HAP-1 (cell line): ENCODE measurements around the gene SUFU.
"Not testable (repeated sequence)": the region's sequence is repeated elsewhere in the genome, so short reads cannot be mapped to it uniquely, and the experiment has no call there.

Experiments
- DNase-seq, 2 experiments: peaks; one replicate each; pipeline ENCODE4 v3.0.0-alpha.2; 2016 to 2020; ENCODE audit warnings: low spot score in 2 of 2
- H3K27me3 ChIP-seq: fragments of 250-450 bp; sonication (Bioruptor Pico); 2 replicates; pipeline ENCODE4 v1.5.1; 2020; ENCODE audit warnings: low read depth, mild to moderate bottlenecking, moderate library complexity
- H3K36me3 ChIP-seq: fragments of 250-450 bp; sonication (Bioruptor Pico); replicated peaks from 2 replicates; pipeline ENCODE4 v1.5.1; 2020; ENCODE audit warnings: mild to moderate bottlenecking
- H3K4me1 ChIP-seq: fragments of 250-450 bp; sonication (Bioruptor Pico); 2 replicates; pipeline ENCODE4 v1.5.1; 2020; ENCODE audit warnings: mild to moderate bottlenecking
- H3K4me3 ChIP-seq: fragments of 250-450 bp; sonication (Bioruptor Pico); 2 replicates; pipeline ENCODE4 v1.5.1; 2020; ENCODE audit warnings: mild to moderate bottlenecking, moderate library complexity
- H3K9me3 ChIP-seq: fragments of 250-450 bp; sonication (Bioruptor Pico); 2 replicates; pipeline ENCODE4 v1.5.1; 2020; ENCODE audit warnings: mild to moderate bottlenecking, moderate library complexity
- in situ Hi-C: fragments of 300-500 bp; cut with MboI; formaldehyde crosslinking; loops from 3 replicates; pipeline ENCODE4 v1.14.3; 2020; ENCODE audit warnings: low sequenced_read_pairs, inconsistent platforms, mixed read lengths

The SUFU gene

GRCh38 chr10:102499356-102499755 is 4.4 kb upstream of the SUFU start:
- Histone ChIP-seq H3K36me3 (no peaks in the 10 kb centered on the region), H3K27me3 (no peaks in the 10 kb centered on the region), H3K4me1 (peaks cover 4% of the 10 kb centered on the region; the same call in 1 of the 2 replicates), H3K9me3 (no peaks in the 10 kb centered on the region), H3K4me3 (no peak overlapping the region)
- no peak for DNase-seq
- in situ Hi-C loops, result no loop called here

DNA sequence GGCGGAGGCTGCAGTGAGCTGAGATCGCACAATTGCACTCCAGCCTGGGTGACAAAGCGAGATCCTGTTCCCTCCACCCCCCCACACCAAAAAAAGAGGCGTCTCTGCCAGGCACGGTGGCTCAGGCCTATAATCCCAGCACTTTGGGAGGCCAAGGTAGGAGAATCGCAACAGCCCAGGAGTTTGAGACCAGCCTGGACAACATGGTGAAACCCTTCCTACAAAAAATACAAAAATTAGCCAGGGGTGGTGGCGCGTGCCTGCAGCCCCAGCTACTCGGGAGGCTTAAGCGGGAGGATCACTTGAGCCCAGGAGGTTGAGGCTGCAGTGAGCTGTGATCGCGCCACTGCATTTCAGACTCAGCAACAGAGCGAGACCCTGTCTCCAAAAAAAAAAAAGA is 3.1 kb upstream of the SUFU start:
- H3K36me3 ChIP-seq, H3K27me3 ChIP-seq, DNase-seq, in situ Hi-C loops, H3K9me3 ChIP-seq, H3K4me1 ChIP-seq, H3K4me3 ChIP-seq: not testable (repeated sequence)

GRCh38 chr10:102501201-102502028 is 2.4 kb upstream of the SUFU start:
- DNase-seq, result no peak
- Histone ChIP-seq H3K9me3 (no peaks in the 10 kb centered on the region), H3K27me3 (no peaks in the 10 kb centered on the region), H3K4me3 (peak overlapping the region; percentile 86), H3K36me3 (no peaks in the 10 kb centered on the region), H3K4me1 (peaks cover 4% of the 10 kb centered on the region; the same call in 1 of the 2 replicates)
- in situ Hi-C loops, result no loop called here

DNA sequence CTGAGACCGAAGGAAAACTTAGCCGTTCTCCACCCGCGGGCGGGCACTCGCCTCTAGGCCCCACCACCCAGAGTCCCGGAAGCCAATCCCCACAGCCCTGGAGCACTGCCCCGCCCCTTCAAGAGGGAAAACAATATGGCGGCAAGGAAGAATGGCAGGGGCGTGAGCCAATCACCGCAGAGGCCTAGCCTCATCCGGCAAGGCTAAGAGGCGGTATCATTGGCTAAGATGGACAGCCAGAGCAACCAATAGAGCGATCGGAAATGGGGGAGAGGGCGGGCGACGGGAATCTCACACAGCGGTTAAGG is 1.8 kb upstream of the SUFU start:
- peak; percentile 98 to 99 for DNase-seq
- no peaks in the 10 kb centered on the region for H3K9me3 ChIP-seq
- H3K36me3 ChIP-seq, result no peaks in the 10 kb centered on the region
- H3K27me3 ChIP-seq, result no peaks in the 10 kb centered on the region
- in situ Hi-C loops, result no loop called here
- peaks cover 4% of the 10 kb centered on the region; the same call in 1 of the 2 replicates for H3K4me1 ChIP-seq
- peak overlapping the region; percentile 86 for H3K4me3 ChIP-seq

GRCh38 chr10:102502337-102503151 is 1.2 kb upstream of the SUFU start, which contains the start of gene ACTR1A:
Gene ACTR1A, minus strand, starts transcription at chr10:102502712. Its CDS starts 65 bp downstream, at chr10:102502647.
- in situ Hi-C loops, result no loop called here
- Histone ChIP-seq H3K9me3 (no peaks in the 10 kb centered on the region), H3K36me3 (no peaks in the 10 kb centered on the region), H3K4me3 (peak within 1 kb of the TSS; percentile 86), H3K27me3 (no peaks in the 10 kb centered on the region), H3K4me1 (peaks cover 4% of the 10 kb centered on the region; the same call in 1 of the 2 replicates)
- DNase-seq, result peak; percentile 96 to 99

DNA sequence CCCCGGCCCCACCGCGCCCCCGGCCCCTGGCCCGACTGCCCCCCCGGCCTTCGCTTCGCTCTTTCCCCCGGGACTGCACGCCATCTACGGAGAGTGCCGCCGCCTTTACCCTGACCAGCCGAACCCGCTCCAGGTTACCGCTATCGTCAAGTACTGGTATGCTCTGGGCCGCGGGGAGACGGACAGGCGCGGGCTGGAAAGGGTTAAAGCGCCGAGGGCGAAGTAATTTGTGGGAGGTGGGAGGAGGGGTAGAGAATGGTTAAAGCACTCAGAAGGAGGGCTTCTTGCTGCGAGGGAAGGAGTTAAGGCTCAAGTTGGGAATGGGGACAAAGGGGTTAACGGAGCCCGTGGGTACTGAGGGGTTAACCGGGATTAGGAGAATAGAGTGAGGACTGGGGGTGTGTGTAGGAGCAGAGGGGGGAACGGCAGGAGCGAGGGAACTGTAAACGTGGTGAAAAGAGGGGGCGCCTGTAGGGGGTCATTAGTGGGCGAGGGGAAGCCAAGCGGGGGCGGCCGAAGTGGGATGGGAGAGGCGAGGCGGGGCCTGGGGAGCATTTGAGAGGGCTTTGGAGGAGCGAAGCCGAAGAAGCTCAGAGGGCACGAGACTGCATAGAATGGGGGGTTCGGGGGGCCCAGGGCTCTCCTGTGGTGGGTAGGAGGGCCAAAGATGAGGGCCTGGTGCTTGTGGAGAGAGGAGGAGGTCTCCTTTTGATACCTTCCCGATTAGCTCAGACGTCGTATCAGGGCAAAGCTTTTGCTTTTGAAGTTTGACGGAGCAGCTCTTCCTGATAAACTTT is 605 bp downstream of the SUFU start:
- DNase-seq, result peak; percentile 18 to 73
- no peaks in the 10 kb centered on the region for H3K9me3 ChIP-seq
- no peaks in the 10 kb centered on the region for H3K27me3 ChIP-seq
- in situ Hi-C loops, result no loop called here
- H3K4me1 ChIP-seq, result peaks cover 4% of the 10 kb centered on the region; the same call in 1 of the 2 replicates
- peak overlapping the region; percentile 63 for H3K4me3 ChIP-seq
- peaks cover 7% of the 10 kb centered on the region for H3K36me3 ChIP-seq

DNA sequence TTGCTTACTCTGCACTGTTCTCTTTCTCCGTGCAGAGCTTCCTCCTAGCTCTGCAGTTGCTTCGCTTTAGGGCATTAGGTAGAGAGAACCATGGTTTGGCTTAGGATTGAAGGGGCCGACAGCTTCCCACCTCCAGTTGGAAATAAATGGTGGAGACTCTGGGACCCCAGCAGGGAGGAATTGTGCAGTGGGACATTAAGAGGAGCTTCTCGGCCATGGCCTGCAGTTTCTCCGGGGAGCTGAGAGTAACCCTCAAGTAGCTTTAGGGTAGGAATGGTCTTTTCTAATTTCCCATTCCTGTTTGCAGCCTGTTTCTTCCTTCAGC is 1.2 kb downstream of the SUFU start:
- no peak for DNase-seq
- peak overlapping the region; percentile 63 for H3K4me3 ChIP-seq
- H3K9me3 ChIP-seq, result no peaks in the 10 kb centered on the region
- peaks cover 4% of the 10 kb centered on the region; the same call in 1 of the 2 replicates for H3K4me1 ChIP-seq
- no peaks in the 10 kb centered on the region for H3K27me3 ChIP-seq
- H3K36me3 ChIP-seq, result peaks cover 13% of the 10 kb centered on the region
- in situ Hi-C loops, result no loop called here

GRCh38 chr10:102505462-102506115 is 1.8 kb downstream of the SUFU start:
- Histone ChIP-seq H3K4me1 (peaks cover 4% of the 10 kb centered on the region; the same call in 1 of the 2 replicates), H3K27me3 (no peaks in the 10 kb centered on the region), H3K9me3 (no peaks in the 10 kb centered on the region), H3K4me3 (no peak overlapping the region), H3K36me3 (peaks cover 15% of the 10 kb centered on the region)
- no peak for DNase-seq
- in situ Hi-C loops, result no loop called here

DNA sequence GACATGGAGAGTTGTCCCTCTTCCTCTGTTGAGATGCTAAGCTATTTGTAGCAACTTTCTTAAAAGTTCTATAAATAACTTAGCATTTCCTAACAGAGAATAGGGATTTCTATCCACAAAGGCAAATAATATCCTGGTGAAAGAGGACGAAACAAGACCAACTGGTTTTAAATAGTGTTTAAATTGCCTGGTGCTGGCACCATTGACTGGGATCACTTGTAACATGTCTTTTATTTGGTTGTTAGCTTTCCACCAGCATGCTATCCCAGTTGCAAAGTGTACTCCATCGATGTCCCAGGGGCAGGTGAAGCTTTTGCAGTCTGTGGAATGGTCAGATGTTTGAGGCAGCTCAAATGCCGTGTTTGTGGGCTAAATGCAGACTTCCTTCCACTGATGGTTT is 3.7 kb downstream of the SUFU start:
- in situ Hi-C loops, result no loop called here
- no peak for DNase-seq
- H3K9me3 ChIP-seq, result no peaks in the 10 kb centered on the region
- no peak overlapping the region for H3K4me3 ChIP-seq
- peaks cover 4% of the 10 kb centered on the region; the same call in 1 of the 2 replicates for H3K4me1 ChIP-seq
- no peaks in the 10 kb centered on the region for H3K27me3 ChIP-seq
- peaks cover 28% of the 10 kb centered on the region for H3K36me3 ChIP-seq

GRCh38 chr10:102508506-102508905 is 4.7 kb downstream of the SUFU start:
- no peaks in the 10 kb centered on the region for H3K27me3 ChIP-seq
- H3K4me3 ChIP-seq, result no peak overlapping the region
- DNase-seq, result no peak
- H3K4me1 ChIP-seq, result no peaks in the 10 kb centered on the region
- no peaks in the 10 kb centered on the region for H3K9me3 ChIP-seq
- H3K36me3 ChIP-seq, result peaks cover 31% of the 10 kb centered on the region
- in situ Hi-C loops, result no loop called here

DNA sequence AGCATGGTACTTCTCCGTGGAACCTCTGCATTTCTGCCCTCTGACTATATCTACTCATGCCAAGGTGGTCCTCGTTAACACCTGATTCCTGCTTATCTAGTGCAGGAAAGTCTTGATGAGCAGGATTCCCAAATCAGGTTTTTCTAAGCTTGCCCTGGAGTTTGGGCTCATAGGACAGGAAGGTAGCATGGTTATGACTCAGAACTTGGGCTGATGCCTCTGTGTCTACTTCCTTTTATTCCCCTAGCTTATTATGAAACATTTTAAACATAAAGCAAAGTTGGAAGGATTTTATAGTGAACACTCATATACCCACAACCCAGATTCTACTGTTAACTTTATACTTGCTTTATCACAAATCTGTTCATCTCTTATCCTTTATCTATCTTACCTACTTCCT is 5.6 kb downstream of the SUFU start:
- H3K27me3 ChIP-seq, result no peaks in the 10 kb centered on the region
- H3K4me3 ChIP-seq, result no peak overlapping the region
- peaks cover 35% of the 10 kb centered on the region for H3K36me3 ChIP-seq
- in situ Hi-C loops, result no loop called here
- no peaks in the 10 kb centered on the region for H3K9me3 ChIP-seq
- DNase-seq, result no peak
- no peaks in the 10 kb centered on the region for H3K4me1 ChIP-seq

GRCh38 chr10:102511583-102512274 is 8.0 kb downstream of the SUFU start:
- in situ Hi-C loops, result no loop called here
- H3K4me3 ChIP-seq, result no peak overlapping the region
- no peaks in the 10 kb centered on the region for H3K4me1 ChIP-seq
- DNase-seq, result no peak
- H3K27me3 ChIP-seq, result no peaks in the 10 kb centered on the region
- peaks cover 41% of the 10 kb centered on the region for H3K36me3 ChIP-seq
- no peaks in the 10 kb centered on the region for H3K9me3 ChIP-seq
